HG02759 (cell line): ENCODE results near the gene SMARCA4.
A peak's percentile ranks its signal among the peaks of the same experiment; 100 is the strongest.
"Not testable (repeated sequence)": the region's sequence is repeated elsewhere in the genome, so short reads cannot be mapped to it uniquely, and the experiment has no call there.

Experiments used
- ATAC-seq: cut with Tn5 transposase; IDR thresholded peaks from one replicate; pipeline ENCODE4 v1.9.1; 2021; ENCODE audit warnings: mild to moderate bottlenecking, moderate library complexity; ENCODE audit not compliant: unreplicated experiment

The SMARCA4 gene

DNA sequence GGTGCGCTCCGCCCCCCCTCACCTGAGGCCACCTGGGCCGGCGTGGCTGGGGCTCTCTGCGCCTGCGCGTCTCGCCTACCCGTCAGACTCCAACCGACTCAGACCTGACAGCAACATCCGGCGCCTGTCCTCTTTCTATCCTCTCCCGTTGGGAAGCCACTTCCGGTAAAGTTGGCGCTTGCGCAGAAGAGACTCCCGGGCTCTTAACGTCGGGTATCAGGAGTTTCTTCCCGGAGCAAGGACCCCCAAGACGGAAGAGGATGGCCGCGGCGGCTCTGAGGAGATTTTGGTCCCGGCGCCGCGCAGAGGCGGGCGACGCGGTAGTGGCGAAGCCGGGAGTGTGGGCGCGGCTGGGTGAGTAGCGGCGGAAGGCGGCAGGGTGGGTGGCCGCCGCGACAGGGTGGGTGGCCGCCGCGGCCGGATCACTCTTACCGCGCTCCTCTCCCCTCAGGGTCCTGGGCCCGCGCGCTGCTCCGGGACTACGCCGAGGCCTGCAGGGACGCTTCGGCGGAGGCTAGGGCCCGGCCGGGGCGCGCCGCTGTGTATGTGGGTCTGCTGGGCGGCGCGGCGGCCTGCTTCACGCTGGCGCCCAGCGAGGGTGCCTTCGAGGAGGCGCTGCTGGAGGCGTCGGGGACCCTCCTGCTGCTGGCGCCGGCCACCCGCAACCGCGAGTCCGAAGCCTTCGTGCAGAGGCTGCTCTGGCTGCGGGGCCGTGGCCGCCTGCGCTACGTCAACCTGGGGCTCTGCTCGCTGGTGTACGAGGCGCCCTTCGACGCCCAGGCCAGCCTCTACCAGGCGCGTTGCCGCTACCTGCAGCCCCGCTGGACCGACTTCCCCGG, 32.0 kb upstream of the SMARCA4 start, which contains the start of the genes TIMM29 and YIPF2:
Gene TIMM29 (plus strand): TSS at position 249 of the 839 bp plus-strand sequence. CDS start 12 bp downstream, at position 261.
Gene YIPF2 (minus strand): TSS at position 77 of the 839 bp plus-strand sequence. CDS start 229 bp downstream, outside the sequence.
- peak; percentile 83 for ATAC-seq

DNA sequence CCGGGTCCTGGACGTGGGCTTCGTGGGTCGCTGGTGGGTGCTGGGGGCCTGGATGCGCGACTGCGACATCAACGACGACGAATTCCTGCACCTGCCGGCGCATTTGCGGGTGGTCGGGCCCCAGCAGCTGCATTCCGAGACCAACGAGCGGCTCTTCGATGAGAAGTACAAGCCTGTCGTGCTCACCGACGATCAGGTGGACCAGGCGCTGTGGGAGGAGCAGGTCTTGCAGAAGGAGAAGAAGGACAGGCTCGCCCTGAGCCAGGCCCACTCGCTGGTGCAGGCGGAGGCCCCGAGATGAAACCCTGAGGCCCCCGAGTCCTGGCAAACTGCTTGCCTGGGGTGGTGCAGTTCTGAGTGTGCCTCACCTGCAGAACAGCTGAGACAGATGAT, 31.4 kb upstream of the SMARCA4 start:
- ATAC-seq, result no peak

- ATAC-seq, result no peak
Measured at GRCh38 chr19:10935371-10936059, 25.3 kb upstream of the SMARCA4 start.

DNA sequence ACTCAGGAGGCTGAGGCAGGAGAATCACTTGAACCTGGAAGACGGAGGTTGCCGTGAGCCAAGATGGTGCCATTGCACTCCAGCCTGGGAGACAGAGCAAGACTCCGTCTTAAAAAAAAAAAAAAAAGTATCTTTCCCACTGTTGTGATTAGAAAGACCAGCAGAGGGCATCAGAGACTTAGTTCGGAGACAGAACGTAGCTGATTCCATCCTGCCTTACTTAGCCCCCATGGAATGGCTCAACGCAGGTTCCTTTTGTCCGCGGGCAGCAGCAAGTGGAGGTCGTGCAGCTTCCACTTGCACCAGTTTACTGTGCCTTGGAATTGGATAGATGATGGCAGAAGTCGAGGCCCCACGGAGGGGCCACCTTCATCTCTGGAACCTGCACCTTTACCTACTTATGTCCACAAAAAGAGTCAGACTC, 24.2 kb upstream of the SMARCA4 start:
- no peak for ATAC-seq

GRCh38 chr19:10941649-10942048, 19.2 kb upstream of the SMARCA4 start:
- ATAC-seq, result not testable (repeated sequence)

GRCh38 chr19:10943412-10943811, 17.4 kb upstream of the SMARCA4 start:
- not testable (repeated sequence) for ATAC-seq

DNA sequence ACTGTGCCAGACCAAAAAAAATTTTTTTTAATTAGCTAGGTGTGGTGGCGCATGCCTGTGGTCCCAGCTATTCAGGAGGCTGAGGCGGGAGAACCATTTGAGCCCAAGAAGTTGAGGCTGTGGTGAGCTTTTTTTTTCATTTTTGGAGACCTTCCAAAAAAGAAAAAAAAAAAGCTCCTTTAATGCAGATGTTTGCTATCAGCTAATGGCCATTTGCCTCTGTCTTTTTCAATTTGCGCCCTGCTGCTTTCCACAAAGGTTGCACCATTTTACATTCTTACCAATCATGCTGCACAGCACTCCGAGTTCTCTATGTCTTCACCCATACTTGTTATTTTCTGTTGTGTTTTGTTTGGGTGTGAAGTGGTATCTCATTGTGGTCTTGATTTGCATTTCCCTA, 15.6 kb upstream of the SMARCA4 start:
- ATAC-seq, result no peak

DNA sequence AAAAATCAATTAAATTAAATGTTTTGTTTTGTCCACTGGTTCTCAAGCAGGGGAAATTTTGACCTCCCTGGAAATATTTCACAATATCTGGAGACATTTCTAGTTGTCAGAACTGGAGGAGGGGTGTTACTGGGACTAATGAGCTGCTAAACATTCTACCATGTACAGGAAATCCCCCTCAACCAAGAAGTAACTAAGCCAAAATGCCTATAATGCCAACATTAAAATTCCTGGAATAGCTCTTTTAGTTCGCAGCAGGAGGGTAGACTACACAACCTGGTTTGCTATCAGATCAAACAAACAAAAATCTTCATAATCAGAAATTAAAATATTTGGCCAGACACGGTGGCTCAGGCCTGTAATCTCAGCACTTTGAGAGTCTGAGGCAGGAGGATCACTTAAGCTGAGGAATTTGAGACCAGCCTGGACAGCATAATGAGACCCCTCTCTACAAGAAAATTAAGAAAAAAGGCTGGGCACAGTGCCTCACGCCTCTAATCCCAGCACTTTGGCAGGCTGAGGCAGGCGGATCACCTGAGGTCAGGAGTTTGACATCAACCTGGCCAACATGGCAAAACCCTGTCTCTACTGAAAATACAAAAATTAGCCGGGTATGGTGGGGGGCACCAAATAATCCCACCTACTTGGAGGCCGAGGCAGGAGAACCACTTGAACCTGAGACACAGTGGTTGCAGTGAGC, 13.7 kb upstream of the SMARCA4 start:
- no peak for ATAC-seq

DNA sequence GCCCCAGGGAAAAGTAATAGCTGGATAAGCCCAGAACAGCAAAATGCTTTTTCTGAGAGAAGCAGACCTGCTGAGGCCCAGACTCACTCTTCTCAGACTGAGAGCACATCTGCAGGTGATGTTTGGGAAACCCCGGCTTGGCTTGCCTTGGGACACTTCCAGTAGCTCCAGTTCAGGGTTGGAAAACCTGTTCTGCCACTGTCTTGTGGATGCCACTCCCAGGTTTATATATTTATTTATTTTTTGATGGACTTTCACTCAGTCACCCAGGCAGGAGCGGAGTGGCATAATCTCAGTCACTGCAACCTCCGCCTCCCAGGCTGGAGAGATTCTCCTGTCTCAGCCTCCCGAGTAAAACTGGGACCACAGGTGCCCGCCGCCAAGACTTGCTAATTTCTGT, 8.0 kb upstream of the SMARCA4 start:
- ATAC-seq, result no peak

GRCh38 chr19:10959277-10959968, 1.4 kb upstream of the SMARCA4 start:
- ATAC-seq, result not testable (repeated sequence)

DNA sequence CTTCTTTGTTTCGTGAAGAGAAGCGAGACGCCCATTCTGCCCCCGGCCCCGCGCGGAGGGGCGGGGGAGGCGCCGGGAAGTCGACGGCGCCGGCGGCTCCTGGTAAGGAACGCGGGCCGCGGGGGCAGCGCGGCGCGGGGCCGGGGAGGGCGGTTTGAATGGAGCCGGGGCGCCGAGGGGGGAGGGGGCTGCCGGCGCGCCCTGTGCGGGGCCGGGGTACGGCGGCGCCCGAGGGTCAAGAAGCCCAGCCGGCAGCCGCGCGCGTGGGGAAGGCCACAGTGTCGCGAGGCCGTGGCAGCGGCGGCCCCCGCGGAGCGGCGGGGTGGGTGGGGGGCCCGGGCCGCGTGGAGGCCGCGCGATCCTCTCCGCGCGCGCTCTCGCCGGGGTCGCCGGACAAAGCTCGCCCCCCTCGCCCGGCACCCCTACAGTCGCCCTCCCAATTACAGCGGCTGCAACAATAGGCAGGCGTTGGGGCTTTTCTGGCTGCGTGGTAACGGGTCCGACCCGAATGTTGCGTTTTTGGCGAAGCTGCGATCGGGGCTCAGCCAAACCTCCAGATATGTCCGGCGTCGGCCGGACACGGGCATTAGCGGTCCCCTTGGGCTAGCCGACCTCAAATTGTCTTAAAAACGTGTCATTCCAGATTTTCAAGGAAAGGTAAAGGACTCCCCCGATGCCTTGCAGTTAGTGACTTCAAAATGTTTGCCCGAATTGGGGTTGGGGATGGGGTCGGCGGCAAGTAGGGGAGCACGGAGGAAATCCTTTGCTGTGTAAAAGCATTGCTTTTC, 437 bp downstream of the SMARCA4 start:
- peak; percentile 48 for ATAC-seq

GRCh38 chr19:10962863-10963262, 2.0 kb downstream of the SMARCA4 start:
- no peak for ATAC-seq

DNA sequence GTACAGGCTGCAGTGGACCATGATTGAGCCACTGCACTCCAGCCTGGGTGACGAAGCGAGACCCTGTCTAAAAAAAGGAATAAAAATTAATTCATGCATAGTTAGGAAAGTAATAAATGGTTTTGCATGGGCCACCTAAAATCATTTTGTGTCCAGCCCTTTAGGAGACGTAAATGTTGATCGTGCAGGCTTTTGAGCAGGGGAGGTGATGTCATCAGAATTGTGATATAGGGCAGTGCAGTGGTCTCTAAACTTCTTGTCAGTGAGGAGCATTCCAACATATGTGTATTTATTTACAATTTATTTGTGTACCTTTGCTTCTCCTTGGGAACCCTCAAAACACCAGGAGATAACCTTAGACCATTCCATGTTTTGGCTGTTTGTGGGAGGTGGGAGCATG, 3.0 kb downstream of the SMARCA4 start:
- ATAC-seq, result no peak

- ATAC-seq, result no peak
Measured at GRCh38 chr19:10964903-10965302, 4.1 kb downstream of the SMARCA4 start.

DNA sequence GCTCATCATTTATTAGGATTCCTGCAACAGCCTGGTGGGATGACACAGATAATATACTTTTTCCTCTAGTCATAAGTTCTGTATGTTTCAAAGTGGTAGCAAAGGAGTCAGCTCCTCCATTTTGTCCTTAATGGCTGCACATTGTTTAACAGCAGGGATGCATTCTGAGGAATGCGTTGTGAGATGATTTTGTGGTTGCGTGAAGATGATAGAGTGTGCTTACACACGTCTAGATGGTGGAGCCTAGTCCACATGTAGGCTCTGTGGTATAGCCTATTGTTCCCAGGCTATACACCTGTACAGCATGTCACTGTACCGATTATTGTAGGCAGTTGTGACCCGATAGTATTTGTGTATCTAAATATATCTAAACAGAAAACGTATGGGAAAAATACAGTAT, 4.6 kb downstream of the SMARCA4 start:
- no peak for ATAC-seq

- ATAC-seq, result no peak
Measured at GRCh38 chr19:10966809-10967208, 6.0 kb downstream of the SMARCA4 start.

DNA sequence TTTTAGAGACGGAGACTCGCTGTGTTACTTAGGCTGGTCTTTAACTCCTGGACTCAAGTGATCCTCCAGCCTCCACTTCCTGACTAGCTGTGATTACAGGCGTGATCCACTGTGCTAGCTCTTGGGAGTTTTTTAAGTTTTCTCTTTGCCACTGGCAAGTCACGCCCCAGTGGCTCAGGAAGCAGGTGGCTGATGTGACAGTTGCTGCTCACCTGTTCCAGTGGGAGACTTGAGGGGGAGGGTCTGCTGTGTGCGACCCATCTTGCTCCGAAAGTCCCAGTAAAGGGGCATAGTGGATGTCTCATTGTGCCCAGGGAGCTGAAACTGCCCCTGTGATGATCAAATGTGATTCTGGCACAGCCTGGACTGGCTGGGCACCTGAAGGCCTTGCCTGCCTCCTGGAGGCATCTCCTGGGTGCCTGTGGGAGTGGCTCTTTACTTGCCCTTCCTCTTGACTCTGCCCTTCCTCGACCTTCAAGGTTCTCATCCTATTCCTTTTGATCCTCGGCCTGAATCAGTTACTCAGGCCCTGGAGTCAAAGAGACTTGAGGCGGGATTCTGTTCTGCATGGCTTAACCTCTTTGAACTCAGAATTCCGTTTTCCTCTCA, 7.8 kb downstream of the SMARCA4 start:
- ATAC-seq, result no peak

- ATAC-seq, result no peak
Measured at GRCh38 chr19:10971107-10971726, 10.4 kb downstream of the SMARCA4 start.
